Stimulated activated naive CD8-positive, alpha-beta T cell treated with anti-CD3 and anti-CD28 coated beads, Interleukin-15, Interleukin-2, amounts not matched to agents 100 U/mL and 50 U/mL, for 24 hours (primary cell): ENCODE measurements around the gene C2orf15.
A peak's percentile ranks its signal among the peaks of the same experiment; 100 is the strongest.
"Not testable (repeated sequence)": the region's sequence is repeated elsewhere in the genome, so short reads cannot be mapped to it uniquely, and the experiment has no call there.

ENCODE experiments used
- ATAC-seq: fragments of 150-1000 bp; cut with Tn5 transposase; one replicate; pipeline ENCODE4 v1.10.0; 2021
- DNase-seq: peaks from one replicate; pipeline ENCODE4 v3.0.0; 2021

Gene C2orf15

DNA sequence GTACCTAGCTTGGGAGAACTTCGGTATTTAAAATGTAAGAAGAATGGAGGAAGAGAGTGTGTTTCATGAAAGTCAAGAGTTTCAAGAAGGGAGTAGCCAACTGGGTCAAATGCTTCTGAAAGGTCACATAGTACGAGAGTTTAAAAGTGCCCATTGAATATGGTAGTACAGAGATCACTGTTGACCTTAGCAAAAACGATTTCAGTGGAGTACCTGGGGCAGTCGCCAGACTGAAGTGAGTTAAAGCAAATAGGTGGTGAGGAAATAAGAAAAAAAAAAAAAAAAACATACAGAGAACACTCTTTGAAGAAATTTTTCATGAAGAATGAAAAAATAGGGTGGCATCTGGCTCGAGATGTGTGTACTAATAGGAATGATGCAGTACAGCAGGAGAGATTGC is 24.7 kb downstream of the C2orf15 start:
- DNase-seq (no peak), ATAC-seq (no peak)

DNA sequence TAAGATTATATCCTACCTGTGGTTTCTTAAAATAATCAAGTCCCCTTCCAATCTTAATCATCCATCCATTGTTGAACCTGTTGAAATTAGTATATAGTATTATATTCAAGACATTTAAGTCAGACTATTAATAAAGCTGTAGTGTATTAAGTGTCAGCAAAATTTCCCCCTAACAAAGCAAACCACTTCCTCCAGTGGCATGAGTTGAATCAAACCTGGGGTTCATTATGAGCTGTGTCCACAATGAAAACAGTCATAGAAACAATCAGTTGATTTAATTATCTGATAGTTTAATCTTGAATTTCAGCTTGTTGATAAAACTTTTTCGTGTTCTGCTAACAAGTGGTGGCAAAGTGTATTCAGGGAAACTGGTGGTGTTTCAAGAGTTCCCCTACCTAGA is 28.0 kb downstream of the C2orf15 start:
- DNase-seq (no peak), ATAC-seq (peak; percentile 28)

DNA sequence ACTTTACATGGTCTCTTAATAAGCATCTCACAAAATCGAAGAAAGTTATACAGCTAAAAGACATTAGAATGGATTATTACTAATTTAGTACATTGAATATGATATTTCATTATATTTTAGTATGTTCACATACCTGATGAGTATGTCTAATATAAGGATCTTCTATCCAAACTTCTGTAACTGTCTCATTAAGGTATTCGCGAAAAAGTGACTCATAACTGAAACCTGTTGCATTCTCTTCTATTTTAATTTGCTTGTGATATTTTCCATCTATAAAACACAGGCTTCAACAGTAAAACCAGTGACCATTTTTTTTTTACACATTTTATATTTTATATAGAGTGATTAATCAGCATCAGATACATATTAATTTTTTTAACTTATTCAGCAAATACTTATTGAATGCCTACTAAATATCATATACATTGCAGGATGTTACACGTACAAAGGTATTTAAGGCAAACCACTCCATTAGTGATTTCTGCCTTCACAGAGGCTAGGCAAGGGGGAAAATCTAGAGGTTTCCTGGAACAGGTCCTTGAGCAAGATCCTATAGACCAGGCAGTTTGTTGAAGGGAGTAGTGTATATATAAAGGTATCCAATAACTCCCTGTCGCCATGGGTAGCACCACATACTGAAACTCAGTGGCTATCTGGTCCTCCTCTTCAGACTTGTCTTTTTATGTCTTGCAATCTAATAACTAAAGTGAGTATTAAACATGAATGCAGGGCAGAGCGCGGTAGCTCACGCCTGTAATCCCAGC is 30.1 kb downstream of the C2orf15 start:
- peak; percentile 32 for ATAC-seq
- no peak for DNase-seq

DNA sequence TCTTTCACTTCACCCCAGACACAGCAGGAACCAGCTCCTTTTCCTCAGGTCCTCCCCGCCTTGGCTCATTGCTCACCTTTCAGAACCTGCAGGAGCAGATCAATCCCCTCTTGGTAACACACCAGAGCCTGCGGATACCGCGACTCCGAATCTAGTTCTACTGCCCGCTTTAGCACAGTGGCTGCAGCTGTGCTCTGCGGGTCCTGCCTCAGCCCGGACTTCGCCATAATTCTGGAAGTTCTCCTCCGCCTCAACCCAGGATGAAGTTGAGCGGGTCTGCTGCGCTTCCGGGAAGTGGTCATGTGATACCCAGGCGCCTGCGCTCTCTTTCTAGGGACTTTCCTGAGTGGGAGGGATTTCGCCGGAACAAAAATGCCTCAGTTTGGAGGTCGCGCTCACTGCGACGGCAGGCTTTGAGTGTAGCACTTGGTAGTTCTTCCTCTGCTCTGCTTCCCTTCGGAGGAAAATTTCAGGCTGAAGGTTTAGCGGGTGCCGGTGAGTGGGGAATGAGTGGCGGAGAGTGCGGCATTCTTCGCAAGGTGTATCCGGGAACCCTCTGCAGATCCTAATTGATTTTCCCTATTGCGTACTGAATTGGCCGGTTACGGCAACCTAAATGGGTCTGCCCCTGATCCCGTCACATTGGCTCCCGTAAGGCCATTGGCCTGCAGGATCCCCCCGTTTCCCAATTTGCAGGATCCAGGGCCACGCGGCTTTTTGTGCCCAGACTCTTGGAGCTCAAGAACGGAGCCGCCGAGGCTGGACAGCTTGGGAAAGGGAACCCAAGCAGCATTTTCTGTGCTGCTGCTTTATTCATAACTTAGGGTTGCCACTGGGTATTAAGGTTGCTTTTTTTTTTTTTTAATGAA is 39.5 kb downstream of the C2orf15 start, which contains the start of the genes MITD1 and MRPL30:
TSS of gene MITD1 (minus strand) at position 304 of the 869 bp plus-strand sequence. CDS start at position 227, 77 bp downstream.
TSS of gene MRPL30 (plus strand) at position 430 of the 869 bp plus-strand sequence. CDS start 5,020 bp downstream, outside the sequence.
- DNase-seq (peak; percentile 85), ATAC-seq (peak; percentile 92)

DNA sequence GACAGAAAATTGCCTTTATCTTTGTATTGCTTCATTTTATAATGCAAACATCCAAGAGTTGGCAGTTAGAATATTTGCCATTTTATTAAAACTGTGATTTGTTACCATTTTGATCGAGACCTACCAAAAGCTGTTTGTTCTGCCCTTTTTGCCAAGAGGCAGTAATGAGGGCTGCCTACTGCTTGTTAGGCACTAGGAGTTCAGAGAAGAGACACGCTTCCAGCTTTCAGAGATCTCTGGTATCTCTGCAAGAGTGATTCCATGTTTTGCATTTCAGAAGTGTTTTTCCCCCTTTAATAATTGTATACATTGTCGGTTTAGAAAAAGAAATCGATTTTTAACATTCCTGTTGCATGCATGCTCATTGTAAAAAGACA is 40.1 kb downstream of the C2orf15 start:
- ATAC-seq (no peak), DNase-seq (no peak)

DNA sequence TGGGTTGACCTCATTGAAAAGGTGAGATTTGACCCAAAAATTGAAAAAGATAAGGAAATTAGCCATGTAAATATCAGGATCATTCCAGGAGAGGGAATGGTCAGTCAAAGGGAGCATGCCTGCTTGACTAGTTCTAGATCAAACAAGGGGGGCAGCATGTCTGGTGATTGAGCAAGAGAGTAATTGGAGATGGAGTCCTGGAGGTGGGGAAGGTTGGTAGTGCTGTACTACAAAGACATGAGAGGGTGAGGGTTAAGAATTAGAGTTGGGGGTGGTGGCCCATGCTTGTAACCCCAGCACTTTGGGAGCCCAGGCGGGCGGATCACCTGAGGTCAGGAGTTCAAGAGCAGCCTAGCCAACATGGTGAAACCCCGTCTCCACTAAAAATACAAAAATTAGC is 41.5 kb downstream of the C2orf15 start:
- no peak for DNase-seq
- no peak for ATAC-seq

DNA sequence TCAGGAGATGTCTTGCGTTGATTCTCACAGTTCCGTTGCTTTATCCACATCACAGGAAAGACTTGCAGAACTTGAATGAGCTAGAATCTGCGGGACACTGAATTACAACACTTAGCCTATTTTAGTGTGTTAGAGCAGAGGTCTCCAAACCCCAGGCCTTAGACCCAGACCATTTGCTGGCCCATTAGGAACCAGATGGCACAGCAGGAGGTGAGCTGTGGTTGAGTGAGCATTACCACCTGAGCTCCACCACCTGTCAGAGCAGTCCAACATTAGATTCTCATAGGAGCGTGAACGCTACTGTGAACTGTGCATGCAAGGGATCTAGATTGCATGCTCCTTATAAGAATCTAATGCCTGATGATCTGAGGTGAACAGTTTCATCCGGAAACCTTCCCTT is 43.3 kb downstream of the C2orf15 start:
- DNase-seq = no peak
- no peak for ATAC-seq

DNA sequence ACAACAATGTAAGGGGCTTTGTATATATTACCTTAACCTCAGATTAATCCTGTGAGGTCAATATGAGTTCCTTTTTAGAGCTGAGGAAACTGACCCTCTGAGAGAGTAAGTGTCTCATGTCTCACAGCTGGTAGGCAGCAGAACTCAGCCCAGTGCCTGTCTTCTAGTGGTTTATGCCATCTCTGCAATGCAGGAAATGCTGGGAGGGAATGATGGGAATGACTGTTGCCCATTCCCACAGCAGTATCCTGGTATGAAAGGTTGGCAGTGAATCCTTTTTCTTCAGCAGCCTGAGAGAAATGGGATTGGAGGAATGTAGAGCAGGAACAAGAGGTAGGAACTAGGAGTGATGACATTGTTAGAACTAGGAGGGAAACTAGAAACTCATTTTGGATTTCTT is 45.5 kb downstream of the C2orf15 start:
- DNase-seq = no peak
- ATAC-seq = no peak

DNA sequence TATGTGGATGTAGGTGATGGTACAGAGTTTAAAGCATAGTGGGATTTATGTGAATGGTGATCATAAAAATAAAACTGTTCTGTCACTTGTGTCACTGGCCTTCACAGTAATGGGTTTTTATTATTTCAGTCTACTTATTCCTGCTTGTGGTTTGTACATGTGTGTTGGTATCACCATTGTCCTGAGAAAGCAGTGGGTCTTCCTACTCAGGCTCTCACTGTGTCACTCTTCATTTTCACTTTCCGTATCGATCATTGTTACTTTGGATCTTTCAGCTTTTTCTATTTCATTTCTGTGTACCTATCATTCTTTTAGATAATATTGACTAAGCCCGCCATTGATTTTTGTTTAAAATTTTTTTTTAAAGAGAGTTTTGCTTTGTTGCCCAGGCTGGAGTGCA is 46.9 kb downstream of the C2orf15 start:
- ATAC-seq (no peak), DNase-seq (no peak)

DNA sequence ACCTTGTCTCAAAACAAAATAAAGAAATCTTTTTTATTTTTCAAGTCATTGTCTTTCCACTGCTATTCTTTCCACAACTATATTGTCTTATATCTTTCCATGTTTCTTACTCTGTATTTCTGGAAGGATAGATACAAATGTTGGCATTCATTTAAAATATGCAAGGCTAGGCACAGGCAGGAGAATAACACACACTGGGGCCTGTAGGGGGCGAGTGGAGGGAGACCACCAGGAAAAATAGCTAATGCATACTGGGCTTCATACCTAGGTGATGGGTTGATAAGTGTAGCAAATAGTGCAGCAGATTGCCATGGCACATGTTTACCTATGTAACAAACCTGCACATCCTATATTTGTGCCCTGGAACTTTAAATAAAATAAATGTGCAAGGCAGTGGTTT is 49.0 kb downstream of the C2orf15 start:
- no peak for ATAC-seq
- no peak for DNase-seq

DNA sequence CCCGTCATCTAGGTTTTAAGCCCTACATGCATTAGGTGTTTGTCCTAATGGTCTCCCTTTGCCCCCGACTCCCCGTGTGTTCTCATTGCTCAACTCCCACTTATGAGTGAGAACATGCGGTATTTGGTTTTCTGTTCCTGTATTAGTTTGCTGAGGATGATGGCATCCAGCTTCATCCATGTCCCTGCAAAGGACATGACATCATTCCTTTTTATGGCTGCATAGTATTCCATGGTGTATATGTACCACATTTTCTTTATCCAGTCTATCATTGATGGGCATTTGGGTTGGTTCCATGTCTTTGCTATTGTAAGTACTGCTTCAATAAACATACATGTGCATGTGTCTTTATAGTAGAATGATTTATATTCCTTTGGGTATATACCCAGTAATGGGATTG is 50.9 kb downstream of the C2orf15 start:
- not testable (repeated sequence) for DNase-seq, ATAC-seq

DNA sequence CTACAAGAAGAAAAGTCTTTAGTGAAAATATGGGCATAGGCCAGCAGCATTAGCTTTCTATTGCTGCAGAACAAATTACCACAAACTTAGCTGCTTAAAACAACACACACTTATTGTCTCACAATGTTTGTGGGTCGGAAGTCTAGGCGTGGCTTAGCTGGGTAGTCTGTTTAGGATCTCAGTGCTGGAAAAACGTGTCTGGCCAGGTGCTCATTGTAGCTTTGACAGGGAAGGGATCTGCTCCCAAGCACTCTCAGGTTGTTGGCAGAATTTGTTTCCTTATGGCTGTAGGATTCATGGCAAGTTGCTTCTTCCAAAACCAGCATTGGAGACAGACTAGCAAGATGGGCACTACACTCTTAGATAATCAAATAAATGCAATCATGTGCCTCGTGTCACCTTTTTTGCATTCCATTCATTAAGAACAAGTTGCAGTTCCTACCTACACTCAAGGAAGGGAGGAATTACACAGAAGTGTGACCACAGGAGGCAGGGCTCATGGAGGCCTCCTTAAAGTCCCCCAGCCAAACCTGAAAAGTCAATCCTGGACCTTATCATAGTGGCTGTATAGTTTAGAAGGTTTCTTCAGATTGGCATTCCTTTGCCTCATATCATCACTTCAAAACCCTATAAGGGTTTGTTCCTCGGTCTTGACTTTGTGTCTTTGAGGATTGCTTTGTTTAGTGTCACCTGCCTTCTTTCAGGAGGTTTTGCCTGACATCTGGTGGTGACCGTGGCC is 56.8 kb downstream of the C2orf15 start:
- no peak for ATAC-seq
- no peak for DNase-seq

DNA sequence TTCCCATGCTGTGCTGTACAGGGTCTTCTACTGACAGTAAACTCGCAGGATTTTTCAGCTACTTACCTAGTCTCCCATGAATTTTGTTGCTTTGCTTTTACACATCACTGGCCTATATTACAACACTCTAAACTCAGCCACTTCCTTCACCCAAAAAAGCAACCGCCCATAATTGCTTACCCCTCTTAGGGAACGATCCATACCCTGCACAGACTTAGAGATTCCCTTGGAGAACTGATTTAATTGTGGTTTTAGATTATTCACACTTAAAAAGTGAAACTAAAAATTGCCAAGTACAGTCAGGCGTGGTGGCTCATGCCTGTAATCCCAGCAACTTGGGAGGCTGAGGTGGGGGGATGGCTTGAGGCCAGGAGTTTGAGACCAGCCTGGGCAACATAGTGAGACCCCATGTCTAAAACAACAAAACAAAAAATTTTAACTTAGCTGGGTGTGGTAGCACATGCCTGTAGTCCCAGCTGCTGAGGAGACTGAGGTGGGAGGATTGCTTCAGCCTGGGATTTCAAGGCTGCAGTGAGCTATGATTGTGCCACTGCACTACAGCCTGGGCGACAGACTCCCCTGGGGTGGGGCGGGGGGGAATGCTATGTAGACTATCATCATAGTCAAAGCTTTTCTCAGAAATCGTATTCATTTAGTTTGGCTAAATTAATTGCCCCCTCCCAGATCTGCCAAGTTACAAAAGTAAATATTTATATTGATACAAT is 58.7 kb downstream of the C2orf15 start:
- DNase-seq = no peak

More for the DNA sequence above, 58.7 kb downstream of the C2orf15 start:
- no peak for ATAC-seq
